ENCODE measurements around the gene NFATC2.
A peak's percentile ranks its signal among the peaks of the same experiment; 100 is the strongest.

Gene NFATC2

GRCh38 chr20:51542571-51543421 lies at the start of gene NFATC2:
TSS of gene NFATC2 (minus strand) at chr20:51542719. CDS start at chr20:51542499, 220 bp downstream.
- no peak for TF ChIP-seq HDGF (IDR thresholded peaks at IDR 0.05; ENCODE audit: borderline replicate concordance)
- TF ChIP-seq ZNF384 (IDR thresholded peaks at IDR 0.05) = no peak
- no peak for TF ChIP-seq L3MBTL2 (conservative IDR thresholded peaks at IDR 0.05)
- TF ChIP-seq FOXK2 (IDR thresholded peaks at IDR 0.05) = no peak
- no peak for TF ChIP-seq SUZ12 (IDR thresholded peaks at IDR 0.05)
- no peak for TF ChIP-seq FOXM1 (IDR thresholded peaks at IDR 0.05; ENCODE audit: borderline replicate concordance)
- TF ChIP-seq LEF1 (IDR thresholded peaks at IDR 0.05; ENCODE audit: borderline replicate concordance) = no peak
- TF ChIP-seq NFRKB (IDR thresholded peaks at IDR 0.05) = no peak
- no peak for TF ChIP-seq ELF4 (IDR thresholded peaks at IDR 0.05)
- no peak for TF ChIP-seq SP1 (IDR thresholded peaks at IDR 0.05)
- no peak for TF ChIP-seq FOXA1 (IDR thresholded peaks at IDR 0.05)
- TF ChIP-seq ARNT (IDR thresholded peaks at IDR 0.05) = no peak
- TF ChIP-seq CTBP1 (IDR thresholded peaks at IDR 0.05; ENCODE audit: borderline replicate concordance) = no peak
- no peak for TF ChIP-seq BHLHE40 (IDR thresholded peaks at IDR 0.05; ENCODE audit: borderline replicate concordance)
- TF ChIP-seq TARDBP (IDR thresholded peaks at IDR 0.05) = no peak
- TF ChIP-seq PKNOX1 (IDR thresholded peaks at IDR 0.05) = no peak
- peak; percentile 15 for DNase-seq (ENCODE audit: extremely low spot score)
- ChIA-PET POLR2A (no interaction called here), CTCF (no interaction called here)

GRCh38 chr20:51591871-51592270 lies 49.4 kb upstream of the NFATC2 start:
- no peak for DNase-seq (ENCODE audit: extremely low spot score)
- ChIA-PET POLR2A (no interaction called here), CTCF (no interaction called here)
- no peak for TF ChIP-seq NFRKB (IDR thresholded peaks at IDR 0.05)
- TF ChIP-seq ARNT (IDR thresholded peaks at IDR 0.05) = no peak
- no peak for TF ChIP-seq SUZ12 (IDR thresholded peaks at IDR 0.05)
- TF ChIP-seq HDGF (IDR thresholded peaks at IDR 0.05; ENCODE audit: borderline replicate concordance) = no peak
- TF ChIP-seq CTBP1 (IDR thresholded peaks at IDR 0.05; ENCODE audit: borderline replicate concordance) = no peak
- TF ChIP-seq FOXA1 (IDR thresholded peaks at IDR 0.05) = no peak
- no peak for TF ChIP-seq ELF4 (IDR thresholded peaks at IDR 0.05)
- no peak for TF ChIP-seq LEF1 (IDR thresholded peaks at IDR 0.05; ENCODE audit: borderline replicate concordance)
- no peak for TF ChIP-seq FOXK2 (IDR thresholded peaks at IDR 0.05)
- TF ChIP-seq ZNF384 (IDR thresholded peaks at IDR 0.05) = no peak

- no peak for TF ChIP-seq HDGF (IDR thresholded peaks at IDR 0.05; ENCODE audit: borderline replicate concordance)
- TF ChIP-seq FOXK2 (IDR thresholded peaks at IDR 0.05) = no peak
- no peak for TF ChIP-seq PKNOX1 (IDR thresholded peaks at IDR 0.05)
- TF ChIP-seq ELF4 (IDR thresholded peaks at IDR 0.05) = no peak
- TF ChIP-seq ZNF384 (IDR thresholded peaks at IDR 0.05) = no peak
- TF ChIP-seq BHLHE40 (IDR thresholded peaks at IDR 0.05; ENCODE audit: borderline replicate concordance) = no peak
- TF ChIP-seq FOXA1 (IDR thresholded peaks at IDR 0.05) = no peak
- no peak for TF ChIP-seq SP1 (IDR thresholded peaks at IDR 0.05)
- TF ChIP-seq L3MBTL2 (conservative IDR thresholded peaks at IDR 0.05) = no peak
- TF ChIP-seq SUZ12 (IDR thresholded peaks at IDR 0.05) = no peak
- no peak for TF ChIP-seq LEF1 (IDR thresholded peaks at IDR 0.05; ENCODE audit: borderline replicate concordance)
- TF ChIP-seq CTBP1 (IDR thresholded peaks at IDR 0.05; ENCODE audit: borderline replicate concordance) = no peak
- no peak for TF ChIP-seq FOXM1 (IDR thresholded peaks at IDR 0.05; ENCODE audit: borderline replicate concordance)
- no peak for TF ChIP-seq NFRKB (IDR thresholded peaks at IDR 0.05)
- TF ChIP-seq TARDBP (IDR thresholded peaks at IDR 0.05) = no peak
- no peak for TF ChIP-seq ARNT (IDR thresholded peaks at IDR 0.05)
These were observed 46.2 kb upstream of the NFATC2 start for GRCh38 chr20:51588762-51589161.

GRCh38 chr20:51587145-51587544 lies 44.6 kb upstream of the NFATC2 start:
- ChIA-PET POLR2A (no interaction called here), CTCF (no interaction called here)
- no peak for DNase-seq (ENCODE audit: extremely low spot score)
- no peak for TF ChIP-seq PKNOX1 (IDR thresholded peaks at IDR 0.05)

More at GRCh38 chr20:51588762-51589161, 46.2 kb upstream of the NFATC2 start:
- CTCF ChIA-PET = no interaction called here
- no peak for DNase-seq (ENCODE audit: extremely low spot score)
- POLR2A ChIA-PET = no interaction called here

GRCh38 chr20:51586005-51586440 lies 43.5 kb upstream of the NFATC2 start:
- ChIA-PET CTCF (interaction anchor here (1.1 kb wide), 1 partner anchor 12 kb away, joined by 3 read pairs; no protein-coding TSS in a partner anchor), POLR2A (no interaction called here)
- TF ChIP-seq TARDBP (IDR thresholded peaks at IDR 0.05) (no peak), ELF4 (IDR thresholded peaks at IDR 0.05) (no peak), L3MBTL2 (conservative IDR thresholded peaks at IDR 0.05) (no peak), NFRKB (IDR thresholded peaks at IDR 0.05) (no peak), FOXK2 (IDR thresholded peaks at IDR 0.05) (no peak), LEF1 (IDR thresholded peaks at IDR 0.05; ENCODE audit: borderline replicate concordance) (no peak), ARNT (IDR thresholded peaks at IDR 0.05) (no peak), PKNOX1 (IDR thresholded peaks at IDR 0.05) (no peak), BHLHE40 (IDR thresholded peaks at IDR 0.05; ENCODE audit: borderline replicate concordance) (no peak), SUZ12 (IDR thresholded peaks at IDR 0.05) (no peak), ZNF384 (IDR thresholded peaks at IDR 0.05) (no peak), CTBP1 (IDR thresholded peaks at IDR 0.05; ENCODE audit: borderline replicate concordance) (no peak), FOXA1 (IDR thresholded peaks at IDR 0.05) (no peak), SP1 (IDR thresholded peaks at IDR 0.05) (no peak), HDGF (IDR thresholded peaks at IDR 0.05; ENCODE audit: borderline replicate concordance) (no peak), FOXM1 (IDR thresholded peaks at IDR 0.05; ENCODE audit: borderline replicate concordance) (no peak)
- no peak for DNase-seq (ENCODE audit: extremely low spot score)
